Trophoblast cell (in vitro differentiated cells and primary cell): Measurements from ENCODE around the gene PAK3.

Source experiments
- DNase-seq, 2 donors: peaks; one replicate each; pipeline ENCODE4 v3.0.0-alpha.2; 2016
- H2AFZ ChIP-seq: 2 replicates; pipeline ENCODE4 v1.6.1; 2013; ENCODE audit warnings: low read length, moderate library complexity, mild to moderate bottlenecking; ENCODE audit not compliant: insufficient read depth, poor library complexity
- H2AK5ac ChIP-seq: 2 replicates; pipeline ENCODE4 v1.6.1; 2013; ENCODE audit warnings: mild to moderate bottlenecking, low read length
- H2BK120ac ChIP-seq: 2 replicates; pipeline ENCODE4 v1.6.1; 2013; ENCODE audit warnings: low read length, mild to moderate bottlenecking, moderate library complexity; ENCODE audit not compliant: insufficient read depth, poor library complexity
- H2BK12ac ChIP-seq: 2 replicates; pipeline ENCODE4 v1.6.1; 2013; ENCODE audit warnings: mild to moderate bottlenecking, low read length, moderate library complexity
- H2BK5ac ChIP-seq: 2 replicates; pipeline ENCODE4 v1.6.1; 2013; ENCODE audit warnings: low read length, low read depth, moderate library complexity, mild to moderate bottlenecking; ENCODE audit not compliant: poor library complexity
- H3K14ac ChIP-seq: 2 replicates; pipeline ENCODE4 v1.6.1; 2013; ENCODE audit warnings: mild to moderate bottlenecking, low read length
- H3K18ac ChIP-seq: 2 replicates; pipeline ENCODE4 v1.6.1; 2013; ENCODE audit warnings: mild to moderate bottlenecking, low read length
- H3K23ac ChIP-seq: 2 replicates; pipeline ENCODE4 v1.6.1; 2013; ENCODE audit warnings: low read length
- H3K27ac ChIP-seq: 2 replicates; pipeline ENCODE4 v1.5.1; 2013; ENCODE audit warnings: low read depth, mild to moderate bottlenecking, inconsistent platforms, low read length, moderate library complexity
- H3K27me3 ChIP-seq: 2 replicates; pipeline ENCODE4 v1.6.1; 2013; ENCODE audit warnings: inconsistent platforms, mild to moderate bottlenecking, low read length, moderate library complexity; ENCODE audit not compliant: insufficient read depth
- H3K36me3 ChIP-seq, 2 experiments: 1 replicate in 1 of 2; 2 replicates in 1 of 2; pipeline ENCODE4 v1.6.1; 2013; ENCODE audit warnings: low read length in 2 of 2, mild to moderate bottlenecking in 2 of 2, moderate library complexity in 1 of 2; ENCODE audit not compliant: insufficient read depth in 2 of 2, control insufficient read depth in 1 of 2
- H3K4ac ChIP-seq: 2 replicates; pipeline ENCODE4 v1.6.1; 2013; ENCODE audit warnings: low read depth, mild to moderate bottlenecking, low read length, moderate library complexity
- H3K4me1 ChIP-seq, 2 experiments: 1 replicate in 1 of 2; 2 replicates in 1 of 2; pipeline ENCODE4 v1.6.1; 2013; ENCODE audit warnings: low read length in 2 of 2, mild to moderate bottlenecking in 2 of 2, moderate library complexity in 1 of 2; ENCODE audit not compliant: insufficient read depth in 2 of 2, control insufficient read depth in 1 of 2
- H3K4me2 ChIP-seq: 2 replicates; pipeline ENCODE4 v1.6.1; 2013; ENCODE audit warnings: inconsistent platforms, mild to moderate bottlenecking, low read length, moderate library complexity
- H3K4me3 ChIP-seq: 2 replicates; pipeline ENCODE4 v1.5.1; 2013; ENCODE audit warnings: mild to moderate bottlenecking, low read depth, low read length, inconsistent platforms
- H3K79me1 ChIP-seq: one replicate; pipeline ENCODE4 v1.6.1; 2013; ENCODE audit warnings: low read length
- H3K79me2 ChIP-seq: 2 replicates; pipeline ENCODE4 v1.6.1; 2013; ENCODE audit warnings: low read length, mild to moderate bottlenecking; ENCODE audit not compliant: control insufficient read depth, insufficient read depth, poor library complexity
- H3K9ac ChIP-seq: 2 replicates; pipeline ENCODE4 v1.6.1; 2013; ENCODE audit warnings: mild to moderate bottlenecking, low read length
- H3K9me3 ChIP-seq: 2 replicates; pipeline ENCODE4 v1.6.1; 2013; ENCODE audit warnings: low read depth, mild to moderate bottlenecking, control low read depth, inconsistent platforms, low read length; ENCODE audit not compliant: insufficient read depth
- H4K12ac ChIP-seq: 2 replicates; pipeline ENCODE4 v1.6.1; 2013; ENCODE audit warnings: low read depth, mild to moderate bottlenecking, low read length, moderate library complexity
- H4K8ac ChIP-seq: 2 replicates; pipeline ENCODE4 v1.6.1; 2013; ENCODE audit warnings: low read depth, mild to moderate bottlenecking, low read length, moderate library complexity
- H4K91ac ChIP-seq: one replicate; pipeline ENCODE4 v1.6.1; 2013; ENCODE audit warnings: low read depth, mild to moderate bottlenecking, low read length, moderate library complexity
- WGBS: extraction: QIAGEN DNeasy Blood & Tissue Kit; methylation state at CpG from one replicate; pipeline ENCODE4 v1.1.7; 2013; ENCODE audit warnings: missing lambda C conversion rate; ENCODE audit not compliant: insufficient read length, insufficient coverage; ENCODE audit errors: extremely low coverage; 5-methylcytosine and 5-hydroxymethylcytosine counted together

Gene PAK3

DNA sequence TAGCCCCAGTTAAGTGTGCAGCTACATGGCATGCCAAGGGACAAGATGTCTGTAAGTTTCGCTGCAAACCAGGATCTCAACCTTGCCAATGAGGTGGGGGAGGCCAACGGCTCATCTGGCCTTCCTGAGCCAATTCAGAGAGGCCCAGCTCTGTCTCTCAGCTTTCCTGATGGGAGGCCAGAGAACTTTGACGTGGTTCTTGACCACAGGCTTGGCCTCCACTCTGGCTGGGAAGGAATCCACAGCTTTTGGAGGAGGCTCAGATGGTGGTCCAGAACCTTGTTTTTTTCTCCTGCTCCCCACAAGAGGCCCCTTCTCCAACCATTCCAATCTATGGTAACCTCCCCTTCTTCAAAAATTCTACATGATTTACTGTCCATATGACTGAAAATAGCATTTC, 164.5 kb downstream of the PAK3 start:
- Histone ChIP-seq H3K9ac (no peak overlapping the region), H3K79me1 (peaks cover 7% of the 10 kb centered on the region), H3K14ac (peak overlapping the region; percentile 6), H2AFZ (no peak overlapping the region), H3K18ac (peak overlapping the region; percentile 56), H3K23ac (no peak overlapping the region), H3K27ac (peak overlapping the region; percentile 84), H2AK5ac (no peak overlapping the region), H4K8ac (no peak overlapping the region), H3K27me3 (no peaks in the 10 kb centered on the region), H2BK120ac (peak overlapping the region; percentile 29), H3K4me1 (peaks cover 3 to 9% of the 10 kb centered on the region in 2 experiments), H3K4me3 (no peak overlapping the region), H4K91ac (peak overlapping the region; percentile 47), H3K36me3 (peaks cover 0 to 2% of the 10 kb centered on the region in 2 experiments), H3K4ac (no peak overlapping the region), H2BK5ac (peak overlapping the region; percentile 9), H3K79me2 (no peaks in the 10 kb centered on the region), H2BK12ac (peak overlapping the region; percentile 12), H3K4me2 (no peak overlapping the region), H3K9me3 (no peaks in the 10 kb centered on the region), H4K12ac (no peak overlapping the region)
- WGBS = no CpG with 5 or more reads among the region's 3 CpGs
- DNase-seq = no peak

DNA sequence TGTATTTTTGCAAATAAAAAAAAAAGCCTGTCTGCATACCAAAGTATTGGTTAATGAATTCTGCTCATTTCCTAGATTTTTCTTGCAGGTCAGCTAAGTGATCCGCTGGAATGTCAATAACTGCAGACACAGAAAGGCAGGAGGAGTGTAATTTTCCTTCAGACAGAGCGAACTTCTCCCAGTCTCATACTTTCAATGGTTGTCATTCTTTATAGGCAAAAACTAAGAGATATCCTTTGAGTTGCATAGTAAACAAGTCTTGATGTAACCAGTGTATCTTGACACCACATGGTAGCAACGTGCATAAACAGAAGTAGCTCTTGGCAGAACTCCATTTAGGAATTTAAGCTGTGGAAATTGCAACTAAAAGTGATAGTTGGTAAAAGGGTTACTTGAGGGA, 166.1 kb downstream of the PAK3 start:
- Histone ChIP-seq H3K4me2 (no peak overlapping the region), H2AFZ (no peak overlapping the region), H4K8ac (no peak overlapping the region), H3K79me2 (peaks cover under 1% of the 10 kb centered on the region), H3K27ac (peak overlapping the region; percentile 81), H2BK12ac (no peak overlapping the region), H4K12ac (no peak overlapping the region), H3K9me3 (no peaks in the 10 kb centered on the region), H2AK5ac (no peak overlapping the region), H3K9ac (no peak overlapping the region), H3K27me3 (no peaks in the 10 kb centered on the region), H2BK5ac (no peak overlapping the region), H3K14ac (no peak overlapping the region), H3K36me3 (peaks cover 0 to 2% of the 10 kb centered on the region in 2 experiments), H3K4me1 (peaks cover 3 to 9% of the 10 kb centered on the region in 2 experiments), H3K79me1 (peaks cover 8% of the 10 kb centered on the region), H3K4ac (no peak overlapping the region), H3K18ac (no peak overlapping the region), H3K23ac (no peak overlapping the region), H4K91ac (no peak overlapping the region), H3K4me3 (no peak overlapping the region), H2BK120ac (no peak overlapping the region)
- no CpG with 5 or more reads among the region's 3 CpGs for WGBS
- peak; percentile 66 to 90 for DNase-seq

DNA sequence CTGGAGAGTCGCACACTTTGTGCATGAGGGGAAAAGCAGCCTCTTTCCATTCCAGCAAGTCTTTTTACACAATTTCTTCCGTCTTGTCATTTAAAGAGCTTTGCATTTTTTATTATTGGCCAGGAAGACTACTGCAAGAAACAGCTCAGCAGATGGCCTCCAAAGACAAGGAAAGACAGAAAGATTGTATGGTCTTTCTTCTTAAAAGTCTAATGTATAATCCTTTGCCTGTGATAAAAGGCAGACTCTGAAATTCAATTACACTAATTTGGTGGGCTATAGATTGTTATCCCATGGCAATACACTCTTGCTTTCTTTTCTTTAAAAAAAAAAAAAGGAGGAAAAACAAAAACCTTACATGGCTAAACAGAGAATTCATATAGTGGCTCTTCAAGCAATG, 168.4 kb downstream of the PAK3 start:
- Histone ChIP-seq H3K27ac (peak overlapping the region; percentile 83), H2AFZ (no peak overlapping the region), H3K36me3 (peaks cover 0 to 2% of the 10 kb centered on the region in 2 experiments), H3K27me3 (no peaks in the 10 kb centered on the region), H2BK5ac (no peak overlapping the region), H3K14ac (no peak overlapping the region), H3K79me2 (peaks cover 1% of the 10 kb centered on the region), H3K4me1 (peaks cover 3 to 10% of the 10 kb centered on the region in 2 experiments), H3K9ac (no peak overlapping the region), H3K23ac (no peak overlapping the region), H3K4me3 (no peak overlapping the region), H4K91ac (no peak overlapping the region), H3K4me2 (no peak overlapping the region), H3K18ac (no peak overlapping the region), H3K4ac (no peak overlapping the region), H4K12ac (no peak overlapping the region), H2BK120ac (peak overlapping the region; percentile 24), H3K9me3 (no peaks in the 10 kb centered on the region), H2BK12ac (no peak overlapping the region), H2AK5ac (no peak overlapping the region), H3K79me1 (peaks cover 11% of the 10 kb centered on the region), H4K8ac (no peak overlapping the region)
- no peak for DNase-seq
- no CpG with 5 or more reads among the region's 2 CpGs for WGBS

DNA sequence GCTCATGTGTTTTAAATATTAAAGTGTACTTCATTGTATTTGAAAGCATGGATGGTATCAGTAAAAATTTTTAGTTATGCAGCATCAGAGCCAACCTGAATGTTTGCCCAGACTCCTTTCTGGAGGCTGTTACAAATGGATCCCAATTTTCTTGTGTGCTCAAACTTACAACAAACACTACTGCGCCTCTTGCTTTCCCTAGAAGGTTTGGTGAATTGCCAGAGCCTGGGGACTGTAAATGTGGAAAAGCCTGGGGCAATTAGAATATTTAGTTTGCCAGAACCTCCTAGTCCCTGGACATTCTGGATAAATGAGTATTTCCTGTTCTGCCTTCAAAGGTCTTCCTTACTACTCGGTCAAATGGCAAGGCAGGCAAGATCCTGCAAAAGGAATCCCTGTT, 169.5 kb downstream of the PAK3 start:
- Histone ChIP-seq H4K8ac (no peak overlapping the region), H3K4me3 (no peak overlapping the region), H3K4me2 (no peak overlapping the region), H3K79me1 (peaks cover 11% of the 10 kb centered on the region), H4K91ac (no peak overlapping the region), H3K23ac (no peak overlapping the region), H3K4ac (no peak overlapping the region), H3K18ac (no peak overlapping the region), H3K79me2 (peaks cover 3% of the 10 kb centered on the region), H2BK5ac (no peak overlapping the region), H2AK5ac (no peak overlapping the region), H3K36me3 (no peaks in the 10 kb centered on the region), H3K9me3 (no peaks in the 10 kb centered on the region), H4K12ac (no peak overlapping the region), H3K9ac (no peak overlapping the region), H3K27ac (peak overlapping the region; percentile 53), H2BK120ac (no peak overlapping the region), H3K14ac (no peak overlapping the region), H3K4me1 (peaks cover 0 to 8% of the 10 kb centered on the region in 2 experiments), H3K27me3 (no peaks in the 10 kb centered on the region), H2BK12ac (no peak overlapping the region), H2AFZ (no peak overlapping the region)
- DNase-seq = peak in 1 of 2 donors; percentile 28
- no CpG with 5 or more reads among the region's 2 CpGs for WGBS
